HK-2 (cell line): ENCODE data around the gene CNTFR.
A peak's percentile ranks its signal among the peaks of the same experiment; 100 is the strongest.

Source experiments
- DNase-seq: peaks from one replicate; pipeline ENCODE4 v3.0.0-alpha.2; 2018; ENCODE audit not compliant: unreplicated experiment

The CNTFR gene

DNA sequence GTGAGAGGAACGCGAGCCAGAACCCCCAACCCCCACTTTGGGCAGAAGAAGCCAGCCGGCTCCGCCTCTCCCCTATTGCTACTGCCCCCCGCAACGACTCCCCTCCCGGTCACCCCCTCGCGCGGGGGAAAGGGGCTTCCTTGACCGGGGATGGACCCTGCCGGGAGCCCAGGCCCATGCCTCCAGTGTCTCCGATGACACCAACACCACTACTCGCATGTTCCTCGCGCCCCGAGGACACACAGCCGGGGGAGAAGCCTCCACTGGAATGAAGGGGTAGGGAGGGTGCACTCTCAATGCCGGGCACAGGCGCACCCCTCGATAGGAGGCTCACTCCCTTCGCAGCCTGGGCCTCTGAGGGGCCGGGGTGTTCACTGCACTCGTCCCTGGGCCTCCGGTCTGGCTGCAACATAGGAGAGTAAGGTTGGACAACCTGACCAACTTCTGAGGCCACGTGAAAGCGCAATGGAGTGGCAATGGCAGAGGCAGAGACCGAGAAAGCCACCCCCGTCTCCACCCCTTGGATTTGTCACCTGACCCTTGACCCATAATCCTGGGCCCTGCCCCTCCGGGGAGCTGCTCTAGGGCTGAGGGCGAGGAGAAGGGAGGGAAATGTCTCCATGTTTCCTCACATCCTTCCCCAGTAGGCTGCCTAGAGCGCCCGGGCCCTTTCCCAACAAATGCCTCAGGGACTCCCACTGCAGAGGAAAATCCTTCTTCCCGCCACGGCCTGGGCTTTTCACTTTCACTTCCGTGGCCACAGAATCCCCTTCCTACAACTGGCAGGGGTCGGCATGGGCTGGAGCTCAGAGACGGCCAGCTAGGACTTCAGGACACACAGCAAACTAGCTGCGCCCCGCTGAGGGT lies 1.1 kb upstream of the CNTFR start:
- no peak for DNase-seq

DNA sequence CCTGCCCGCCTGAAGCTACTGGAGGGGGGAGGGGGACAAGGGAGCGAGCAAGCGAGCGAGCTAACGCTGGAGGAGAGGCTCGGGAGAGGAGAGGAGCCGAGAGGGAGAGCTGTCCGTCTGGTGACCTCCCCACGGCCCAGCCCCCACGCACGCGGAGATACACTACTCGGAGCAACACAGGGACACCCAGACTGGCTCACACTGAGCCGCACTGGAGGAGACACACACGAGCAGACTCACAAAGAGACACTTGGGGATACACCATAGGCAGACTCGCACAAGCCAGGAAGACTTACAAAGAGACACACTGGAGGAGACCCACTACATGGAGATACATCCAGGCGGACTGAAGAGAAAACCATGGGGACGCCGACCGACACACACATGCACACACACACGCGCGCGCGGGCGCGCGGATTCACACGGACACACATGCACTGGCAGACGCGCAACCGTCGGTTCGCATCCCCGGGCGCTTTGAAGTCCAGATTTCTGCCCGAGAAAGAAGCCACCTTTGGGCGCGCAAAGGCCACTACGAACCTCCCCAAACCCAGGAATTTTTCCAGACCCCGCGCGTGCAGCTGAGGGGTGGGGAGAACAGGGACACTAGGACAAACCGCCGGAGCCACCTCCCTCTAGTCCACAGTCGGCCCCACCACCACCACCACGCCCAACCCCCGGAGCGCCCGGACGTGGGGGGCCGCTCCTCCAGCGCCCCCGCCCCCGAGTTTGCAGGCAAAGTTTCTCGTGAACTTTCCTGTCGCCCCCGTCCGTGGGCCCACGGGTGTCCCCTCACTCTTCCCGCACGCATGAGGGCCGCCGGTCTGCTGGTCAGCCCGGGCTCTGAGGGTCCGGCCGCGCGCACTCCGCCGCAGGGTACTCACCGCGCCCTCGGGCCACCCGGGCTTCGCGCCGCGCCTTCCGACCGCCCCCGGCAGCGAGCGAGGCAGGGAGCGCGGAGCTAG lies 571 bp downstream of the CNTFR start:
- DNase-seq: no peak

DNA sequence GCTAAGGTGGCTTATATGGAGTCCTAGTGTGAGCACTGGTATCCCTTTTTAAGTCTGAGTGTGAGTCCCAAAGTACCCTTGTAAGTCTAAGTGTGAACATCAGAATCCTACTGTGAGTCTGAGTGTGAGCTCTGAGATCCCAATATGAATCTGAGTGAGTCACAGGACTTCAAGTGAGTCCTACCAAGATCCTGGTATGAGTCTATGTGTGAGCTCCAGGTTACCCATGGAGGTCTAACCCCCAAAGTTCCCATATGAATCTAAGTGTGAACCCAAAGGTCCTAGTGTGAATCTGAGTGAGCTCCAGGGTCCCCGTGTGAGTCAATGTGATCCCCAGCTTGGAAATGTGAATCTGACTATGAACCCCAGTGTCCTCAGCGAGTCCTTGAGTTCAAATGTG lies 2.3 kb downstream of the CNTFR start:
- DNase-seq: no peak

DNA sequence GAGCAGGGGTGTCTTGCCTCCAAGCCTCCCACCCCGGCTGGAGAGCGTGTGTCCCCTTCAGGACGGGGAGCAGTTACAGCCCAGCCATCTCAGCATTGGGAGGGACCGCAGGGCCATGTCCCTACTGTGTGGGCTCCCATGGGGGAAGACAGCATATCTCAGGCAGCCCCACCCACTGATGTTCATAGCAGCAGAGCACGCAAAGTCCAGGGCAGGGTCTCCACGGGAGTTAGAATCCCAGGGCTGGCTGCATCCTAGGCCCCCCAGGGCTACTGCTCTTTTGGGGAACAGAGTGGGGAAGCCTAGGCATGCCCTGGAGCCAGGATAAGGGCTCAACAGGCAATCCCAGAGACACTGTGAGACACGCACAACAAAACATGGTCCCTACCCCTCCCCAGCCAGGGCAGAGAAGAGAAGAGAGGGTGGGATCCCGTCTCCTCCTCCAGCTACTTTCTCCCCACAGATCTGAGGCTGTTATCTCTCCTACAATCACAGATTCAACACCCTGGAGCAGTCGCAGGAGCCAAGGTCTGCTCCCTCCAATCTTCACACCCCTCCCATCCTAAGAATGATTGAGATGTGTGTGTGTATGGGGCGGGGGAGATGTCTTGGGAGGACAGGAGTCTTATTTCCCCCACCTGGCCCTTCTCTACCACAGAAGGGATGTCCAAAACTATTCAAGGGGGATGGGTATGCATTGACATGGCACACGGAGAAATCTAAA lies 3.4 kb downstream of the CNTFR start:
- no peak for DNase-seq

DNA sequence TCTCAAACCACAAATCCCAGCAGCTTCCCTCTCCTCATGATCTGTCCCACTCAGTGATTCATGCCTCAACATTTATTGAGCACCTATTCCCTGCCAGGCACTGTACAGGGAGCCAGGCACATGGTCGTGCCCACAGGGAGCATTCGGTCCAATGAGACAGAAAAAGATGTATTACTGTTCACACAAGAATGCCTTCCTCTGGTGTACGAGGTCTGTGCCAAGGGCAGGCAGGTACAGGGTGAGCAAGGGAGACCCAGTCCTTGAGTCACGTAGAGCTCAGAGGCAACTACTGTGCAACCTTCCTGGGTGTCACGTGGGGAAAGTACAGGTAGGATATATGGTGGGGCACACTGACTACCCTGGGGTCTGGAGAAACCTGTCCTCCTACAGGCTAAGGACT lies 4.6 kb downstream of the CNTFR start:
- DNase-seq: no peak

DNA sequence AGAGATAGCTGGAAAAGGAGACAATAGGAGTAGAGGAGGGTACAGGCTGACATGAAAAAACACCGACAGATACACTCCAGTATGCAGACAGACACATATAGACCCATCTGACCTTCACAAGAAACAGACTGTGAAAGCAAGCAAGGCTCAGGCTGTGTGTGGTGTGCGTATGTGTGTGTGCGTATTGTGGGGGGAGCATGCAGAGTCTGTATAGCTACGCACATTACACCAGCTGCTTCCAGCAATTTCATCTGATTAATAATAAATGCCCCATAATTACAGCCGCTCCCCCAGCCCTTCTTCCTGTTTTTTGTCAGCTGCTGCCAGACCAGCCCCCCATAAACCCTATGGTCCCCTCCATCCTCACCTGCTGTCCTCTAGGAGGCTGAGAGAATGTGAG lies 6.7 kb downstream of the CNTFR start:
- DNase-seq: no peak

DNA sequence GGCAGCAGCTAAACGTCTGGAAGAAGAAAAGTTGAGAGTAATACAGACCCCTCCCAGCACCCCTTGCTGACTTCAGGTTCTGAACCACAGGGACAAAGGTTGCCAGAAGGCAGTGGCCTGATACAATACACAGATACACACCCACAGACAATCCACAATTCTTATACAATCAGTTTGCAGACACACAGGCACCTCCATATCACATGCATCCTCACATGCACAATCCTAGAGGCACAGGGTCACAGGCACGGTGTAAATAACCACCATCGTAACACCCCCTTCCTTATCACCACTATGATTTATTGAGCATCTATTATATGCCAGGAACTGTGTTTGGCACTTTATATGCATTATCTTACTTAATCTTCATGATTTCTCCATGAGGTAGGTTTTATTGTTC lies 8.2 kb downstream of the CNTFR start:
- DNase-seq: no peak

DNA sequence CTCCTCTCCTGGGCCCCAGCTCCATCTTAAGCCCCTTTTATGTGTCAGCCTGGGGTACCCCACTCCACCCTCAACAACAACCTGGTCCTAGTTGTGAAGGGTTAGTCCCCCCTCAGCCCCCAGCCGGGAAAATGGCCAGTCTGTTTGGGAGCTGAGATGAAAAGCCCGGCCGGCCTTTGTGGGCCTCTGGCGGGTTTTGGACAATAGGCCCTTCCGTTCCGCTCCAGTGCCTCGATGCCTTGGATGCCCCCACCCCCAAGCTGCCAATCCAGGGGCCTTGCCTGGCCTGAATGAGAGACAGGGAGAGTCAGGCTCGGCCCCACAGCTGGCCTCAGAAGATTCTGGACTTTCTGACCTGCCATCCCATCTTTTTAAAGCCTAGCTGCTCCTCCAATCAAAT lies 9.2 kb downstream of the CNTFR start:
- no peak for DNase-seq

DNA sequence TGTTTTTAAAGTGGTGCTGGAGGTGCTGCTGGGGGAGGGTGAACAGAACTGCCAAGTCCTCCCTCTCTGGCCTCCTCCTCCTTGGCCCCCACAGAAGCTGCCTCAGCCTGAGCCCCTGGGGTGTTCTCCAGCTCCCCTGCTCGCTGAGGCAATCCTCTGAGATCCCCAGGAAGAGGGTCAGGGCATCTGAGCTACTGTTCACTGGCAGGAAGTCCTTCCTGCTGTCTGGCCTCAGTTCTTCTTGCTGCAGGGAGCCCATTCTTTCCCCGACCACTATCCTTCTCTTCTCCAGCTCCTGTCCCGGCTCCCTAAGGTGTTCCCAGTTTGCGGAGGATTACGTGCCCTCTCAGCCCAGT lies 9.7 kb downstream of the CNTFR start:
- no peak for DNase-seq

DNA sequence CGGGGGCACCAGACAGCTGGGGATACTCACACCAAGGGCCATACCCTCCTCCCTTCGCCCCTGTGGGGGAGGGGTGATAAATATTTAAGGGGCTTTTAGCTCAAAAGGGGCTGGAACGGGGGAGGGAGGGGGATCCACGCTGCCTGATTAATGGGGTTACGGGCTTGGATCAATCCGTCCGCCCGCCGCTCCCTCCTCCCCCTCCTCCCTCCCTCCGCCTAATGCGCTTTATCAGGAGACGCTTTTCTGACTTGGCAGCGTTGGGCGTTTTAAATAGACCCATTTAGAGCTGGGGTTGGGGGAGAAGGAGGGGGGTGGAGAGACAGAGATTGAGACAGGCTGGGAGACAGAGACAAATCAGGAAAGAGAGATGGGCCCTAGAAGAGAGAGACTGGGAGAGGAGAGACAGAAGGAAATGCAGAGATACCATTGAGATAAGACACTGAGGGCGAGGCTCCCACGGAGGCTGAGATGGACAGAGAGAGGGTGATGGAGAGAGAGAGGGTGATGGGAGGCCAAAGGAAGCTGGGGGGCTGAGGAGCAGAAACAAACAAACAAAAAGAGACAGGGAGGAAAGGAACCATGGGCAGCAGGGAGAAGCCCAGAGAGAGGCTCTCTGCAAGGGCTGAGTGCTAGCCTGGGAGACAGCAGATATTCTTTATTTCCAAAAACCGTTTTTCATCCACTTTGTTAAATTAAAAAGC lies 10.3 kb downstream of the CNTFR start:
- no peak for DNase-seq

DNA sequence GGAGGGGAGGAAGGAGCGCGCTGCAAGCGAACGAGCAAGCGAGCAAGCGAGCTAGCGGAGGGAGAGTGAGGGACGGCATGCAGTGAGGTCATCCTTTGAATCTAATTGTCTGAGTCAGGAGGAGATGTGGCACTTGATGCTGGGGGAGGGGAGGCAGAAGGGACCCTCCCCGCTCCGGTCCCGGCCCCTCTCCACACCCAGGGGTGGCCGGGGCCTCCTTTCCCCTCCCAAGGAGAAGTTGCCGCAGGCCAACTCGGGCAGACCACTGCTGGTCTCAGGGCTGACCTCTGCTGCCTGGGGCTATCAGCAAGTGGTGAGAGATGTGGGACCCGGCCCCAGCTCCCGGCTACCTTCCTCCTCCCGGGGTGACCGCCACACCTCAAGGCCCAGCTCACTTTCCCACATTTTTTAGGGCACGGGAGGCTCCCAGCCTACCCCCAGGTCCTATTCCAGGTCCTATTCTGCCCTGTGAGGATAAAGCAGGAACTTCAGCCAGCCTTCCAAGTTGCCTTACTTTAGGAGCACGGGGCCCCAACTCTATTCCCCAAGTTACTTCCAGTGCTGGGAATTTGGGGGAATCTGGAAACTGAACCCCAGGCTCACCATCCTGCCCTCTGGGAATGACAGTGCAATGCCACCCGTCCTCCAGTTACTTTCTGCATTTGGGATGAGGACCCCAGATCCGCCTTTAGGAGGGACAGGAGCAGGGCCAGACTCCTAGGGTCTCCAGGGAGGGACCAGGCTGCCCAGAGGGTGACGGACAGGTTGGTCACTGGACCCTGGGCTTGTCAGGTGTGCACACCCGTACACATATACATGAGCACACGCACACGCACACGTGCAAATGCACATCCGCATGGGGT lies 11.1 kb downstream of the CNTFR start:
- peak; percentile 42 for DNase-seq

DNA sequence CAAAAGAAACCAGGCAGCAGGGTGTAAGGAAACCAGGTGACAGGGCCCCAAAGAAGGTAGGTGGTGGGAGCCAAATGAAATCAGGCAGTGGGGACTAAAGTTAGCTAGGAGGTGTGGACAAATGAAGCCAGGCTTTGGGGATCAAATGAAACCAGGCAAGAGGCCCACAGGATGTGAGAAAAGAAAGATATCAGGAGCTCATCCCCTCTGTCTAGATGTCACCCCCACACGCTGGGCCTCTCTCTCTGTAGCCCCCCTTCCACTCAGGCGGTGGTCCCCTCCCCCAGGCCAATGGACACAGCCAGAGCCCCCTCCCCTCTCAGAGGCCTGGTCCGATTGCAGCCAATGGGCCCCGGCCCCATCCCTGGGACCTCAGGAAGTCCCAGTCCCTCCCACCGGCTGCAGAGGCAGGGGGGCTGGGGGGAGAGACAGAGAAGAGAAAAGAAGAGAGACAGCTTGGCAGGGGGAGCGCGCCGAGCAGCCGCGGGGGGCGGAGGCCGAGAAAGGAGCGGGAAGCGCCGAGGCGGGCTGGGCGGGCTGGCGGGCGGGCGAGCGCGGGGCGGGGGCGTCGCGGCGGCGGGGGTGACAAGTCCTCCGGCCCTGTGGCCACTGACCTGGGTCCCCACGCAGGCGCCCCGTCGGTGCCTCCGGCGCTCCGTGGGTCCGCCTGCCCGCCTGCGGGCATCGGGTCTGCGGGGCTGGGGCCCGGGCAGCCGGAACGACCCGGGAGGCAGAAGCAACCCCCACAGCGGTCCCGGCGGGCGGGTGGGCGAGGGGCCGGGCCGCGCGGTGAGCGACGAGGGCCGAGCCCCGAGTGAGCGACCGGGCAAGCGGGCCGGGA lies 11.9 kb downstream of the CNTFR start:
- DNase-seq: no peak

DNA sequence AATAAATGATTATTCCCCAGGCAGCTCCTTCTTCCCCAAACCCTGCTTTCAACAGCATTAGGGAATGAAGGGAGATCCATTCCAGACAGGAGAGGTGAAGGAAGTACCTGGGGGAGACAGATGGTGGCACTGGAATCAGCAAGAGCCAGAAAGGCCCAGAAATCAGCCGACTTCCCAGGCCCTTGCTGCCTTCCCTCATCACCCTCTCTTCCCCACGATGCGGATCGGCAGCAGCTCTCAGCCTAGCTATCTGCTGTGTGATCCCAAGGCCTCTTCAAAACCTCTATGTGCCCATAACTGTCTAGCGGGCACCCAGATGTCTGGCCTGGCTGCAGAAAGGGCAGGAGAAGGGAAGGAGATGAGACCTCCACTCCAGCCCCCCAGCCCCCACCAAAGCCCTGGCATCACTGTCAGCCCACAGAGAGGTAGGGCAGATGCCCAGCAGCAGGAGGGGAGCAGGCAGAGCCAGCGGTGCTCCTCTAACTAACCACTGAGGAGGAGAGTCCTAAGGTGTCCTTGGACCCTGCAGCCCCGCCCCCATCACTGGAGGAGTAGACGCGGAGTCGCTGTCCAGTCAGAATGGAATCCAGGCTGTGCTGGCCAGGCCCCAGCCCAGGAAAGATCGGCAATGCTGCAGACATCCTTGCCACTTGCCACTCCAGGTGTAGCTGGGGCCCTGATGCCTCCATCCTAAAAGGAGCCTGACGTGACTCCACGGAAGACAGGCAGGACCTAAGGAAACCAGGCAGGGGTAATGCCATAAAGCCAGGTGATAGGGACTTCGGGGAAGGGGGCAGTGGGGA lies 12.7 kb downstream of the CNTFR start:
- DNase-seq: no peak

DNA sequence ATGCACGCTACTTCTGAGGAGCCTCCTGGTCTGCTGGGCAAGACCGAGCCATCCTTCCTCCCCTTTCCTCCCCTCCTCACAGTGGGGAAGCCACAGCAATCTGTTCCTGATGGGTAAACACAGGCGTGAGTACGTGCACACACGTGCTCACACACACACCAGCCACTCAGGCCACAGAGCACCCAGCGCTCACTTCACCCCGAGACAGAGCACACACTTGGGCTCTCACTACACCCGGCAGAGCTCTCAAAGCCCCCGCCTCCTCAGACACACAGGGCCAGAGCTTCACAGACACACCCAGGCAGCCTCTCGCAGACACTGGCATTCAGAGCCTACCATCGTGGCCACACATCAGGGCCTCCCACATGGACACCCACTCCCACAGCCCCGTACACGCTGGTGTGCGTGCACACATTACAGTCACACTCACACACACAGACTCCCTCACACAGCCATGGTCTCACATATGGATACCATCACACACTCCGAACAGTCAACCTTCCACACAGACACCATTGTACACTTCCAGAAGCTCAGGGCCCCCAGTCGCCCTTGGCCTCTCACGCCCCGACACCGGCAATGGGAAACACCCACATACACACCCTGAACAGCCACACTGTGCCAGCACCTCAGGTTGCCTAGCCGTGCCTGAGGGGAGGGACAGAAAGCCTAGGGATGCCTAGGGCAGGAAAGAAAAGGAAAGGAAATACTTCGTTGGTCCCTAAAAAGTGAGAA lies 13.5 kb downstream of the CNTFR start:
- DNase-seq: no peak

DNA sequence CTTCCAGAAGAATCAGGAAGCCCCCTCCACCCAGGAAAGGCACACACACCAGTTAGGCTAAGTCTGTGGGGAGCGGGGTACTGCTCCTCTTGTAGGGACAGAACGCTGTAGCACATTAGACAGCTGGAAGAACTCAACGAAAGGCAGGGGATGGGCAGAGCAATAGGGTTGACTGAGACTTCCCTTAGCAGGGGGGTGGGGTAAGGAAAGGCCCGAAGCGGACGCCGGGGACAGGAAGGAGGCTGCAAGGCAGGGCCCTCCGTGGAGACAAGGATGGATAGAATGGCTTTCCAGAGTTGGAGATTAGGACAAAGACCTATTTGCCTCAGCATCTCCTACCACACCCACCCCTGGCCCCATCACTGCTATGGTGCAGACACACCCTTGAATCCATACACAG lies 14.3 kb downstream of the CNTFR start:
- DNase-seq: no peak

DNA sequence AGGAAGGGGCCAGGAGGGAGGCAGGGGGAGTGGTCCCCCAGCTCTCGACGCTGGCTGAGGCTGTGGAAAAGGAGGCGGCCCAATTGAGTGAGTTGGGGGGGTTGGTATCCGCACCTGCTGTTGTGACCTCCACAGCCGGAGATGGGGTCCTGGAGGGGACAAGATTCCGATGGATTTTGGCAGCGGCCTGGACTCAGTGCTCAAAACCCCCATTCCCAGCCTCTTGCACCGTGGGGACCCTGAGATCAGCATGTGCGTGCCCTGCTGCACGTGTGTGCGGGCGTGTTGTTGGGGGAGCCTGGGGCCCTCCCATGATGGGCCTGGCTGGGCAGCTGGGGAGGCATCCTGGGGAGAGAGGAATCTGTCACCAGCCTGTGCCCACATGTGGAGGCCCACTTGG lies 15.0 kb downstream of the CNTFR start:
- DNase-seq: no peak

DNA sequence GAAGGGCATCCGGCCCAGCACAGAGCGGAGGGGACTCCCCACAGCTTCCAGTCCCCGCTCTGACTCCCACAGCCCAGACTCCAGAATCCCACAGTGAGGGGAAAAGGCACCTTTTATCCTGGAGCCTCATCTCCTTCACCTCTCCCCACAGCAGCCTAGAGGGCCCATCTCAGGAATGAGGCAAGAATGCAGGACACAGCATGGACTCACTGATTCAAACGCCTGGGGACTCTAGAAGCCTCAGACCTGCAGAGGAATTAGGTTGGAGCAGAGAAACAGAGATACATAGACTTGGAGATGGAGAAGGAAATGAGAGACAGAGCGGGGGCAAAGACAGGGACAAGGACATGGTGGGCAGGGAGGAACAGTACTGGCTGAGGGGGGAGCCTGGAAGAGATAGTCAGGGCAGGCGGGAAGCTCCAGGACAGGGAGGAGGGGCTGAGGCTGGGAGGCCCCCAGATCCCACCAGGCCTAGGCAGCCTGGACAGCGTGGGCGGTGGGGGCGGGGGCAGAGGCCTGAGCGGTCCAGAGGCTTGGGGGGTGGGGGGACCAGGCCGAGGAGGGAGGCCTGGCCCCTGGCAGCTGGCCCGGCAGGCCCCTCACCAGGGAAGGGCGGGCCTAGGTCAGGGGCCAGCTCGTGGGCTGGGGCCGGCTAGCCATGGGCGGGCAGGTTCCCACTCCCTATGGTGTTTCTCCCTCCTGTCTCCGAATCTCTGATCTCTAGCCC lies 15.8 kb downstream of the CNTFR start:
- DNase-seq: no peak

DNA sequence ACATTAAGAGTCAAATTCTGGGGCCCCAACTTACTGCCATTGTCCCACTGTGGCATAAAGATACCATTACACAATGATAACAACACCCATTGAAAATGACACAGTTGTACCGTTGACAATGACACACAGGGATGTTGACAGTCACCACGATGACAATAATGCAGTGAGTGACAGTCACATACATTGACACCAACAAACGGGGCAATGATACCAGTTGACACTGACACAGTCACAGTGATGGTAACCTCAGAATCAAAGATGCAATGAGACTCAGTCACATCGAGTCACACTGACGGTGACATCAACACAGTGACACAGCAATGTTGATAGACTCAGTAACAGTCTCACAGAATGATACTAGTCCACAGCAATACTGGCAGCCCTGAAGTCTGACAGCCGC lies 16.9 kb downstream of the CNTFR start:
- DNase-seq: no peak
